ENCODE data around the gene TBL1X.

DNA sequence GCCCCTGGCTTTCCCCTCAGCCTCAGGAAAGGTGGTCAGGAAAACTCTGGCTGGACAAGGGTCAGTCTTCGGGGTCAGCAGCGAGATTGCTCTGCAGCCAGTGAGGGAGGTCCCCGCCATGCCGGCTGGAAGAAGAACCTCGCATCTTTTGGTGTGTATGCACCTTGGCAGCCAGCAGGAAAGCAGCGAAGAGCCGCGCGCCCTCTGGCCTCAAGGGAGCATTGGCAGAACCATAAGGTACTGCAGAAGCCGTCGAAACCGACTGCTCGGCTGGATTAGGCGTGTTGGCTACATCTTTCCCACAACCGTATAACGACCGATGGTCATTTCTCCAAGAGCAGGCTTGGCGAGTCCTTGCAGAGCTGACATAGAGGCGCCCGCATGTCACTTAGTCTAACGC is 252.5 kb downstream of the TBL1X start:
- TF ChIP-seq CTCF (IDR thresholded peaks at IDR 0.05): no peak
- no peak for TF ChIP-seq POLR2A (IDR thresholded peaks at IDR 0.05)
